Measurements from ENCODE around the gene CBFA2T2.

CBFA2T2 gene

GRCh38 chr20:33541797-33542196 is 51.9 kb downstream of the CBFA2T2 start:
- POLR2A ChIA-PET, result no interaction called here
- no peak for TF ChIP-seq CTCF (IDR thresholded peaks at IDR 0.05; ENCODE audit: control extremely low read depth, extremely low read depth, low read depth, missing control alignments)
- no peak for DNase-seq (ENCODE audit: extremely low spot score)
- CTCF ChIA-PET, result interaction anchor here (1.0 to 3.3 kb wide), 2 partner anchors 16 to 48 kb away, joined by 3 to 9 read pairs; no protein-coding TSS in a partner anchor

GRCh38 chr20:33545763-33546162 is 55.9 kb downstream of the CBFA2T2 start:
- CTCF ChIA-PET, result no interaction called here
- no peak for DNase-seq (ENCODE audit: extremely low spot score)
- POLR2A ChIA-PET, result no interaction called here
- no peak for TF ChIP-seq CTCF (IDR thresholded peaks at IDR 0.05; ENCODE audit: control extremely low read depth, extremely low read depth, low read depth, missing control alignments)

- no peak for TF ChIP-seq CTCF (IDR thresholded peaks at IDR 0.05; ENCODE audit: control extremely low read depth, extremely low read depth, low read depth, missing control alignments)
- ChIA-PET CTCF (interaction anchor here (1.0 to 1.2 kb wide), 2 partner anchors 12 to 40 kb away, joined by 3 to 4 read pairs; no protein-coding TSS in a partner anchor), POLR2A (no interaction called here)
- no peak for DNase-seq (ENCODE audit: extremely low spot score)
These were observed 59.5 kb downstream of the CBFA2T2 start for GRCh38 chr20:33549229-33549999.

GRCh38 chr20:33551778-33552177 is 61.9 kb downstream of the CBFA2T2 start:
- CTCF ChIA-PET, result interaction anchor here (0.7 to 1.3 kb wide), 3 partner anchors 11 to 66 kb away, joined by 3 read pairs; no protein-coding TSS in a partner anchor
- TF ChIP-seq CTCF (IDR thresholded peaks at IDR 0.05; ENCODE audit: control extremely low read depth, extremely low read depth, low read depth, missing control alignments), result no peak
- no peak for DNase-seq (ENCODE audit: extremely low spot score)
- POLR2A ChIA-PET, result no interaction called here

GRCh38 chr20:33552519-33552918 is 62.6 kb downstream of the CBFA2T2 start:
- no peak for TF ChIP-seq CTCF (IDR thresholded peaks at IDR 0.05; ENCODE audit: control extremely low read depth, extremely low read depth, low read depth, missing control alignments)
- ChIA-PET CTCF (interaction anchor here (1.0 to 1.3 kb wide), 3 partner anchors 9 to 16 kb away, joined by 3 to 4 read pairs (median 3); no protein-coding TSS in a partner anchor), POLR2A (no interaction called here)
- DNase-seq (ENCODE audit: extremely low spot score), result no peak

GRCh38 chr20:33553516-33553915 is 63.6 kb downstream of the CBFA2T2 start:
- DNase-seq (ENCODE audit: extremely low spot score), result no peak
- ChIA-PET CTCF (interaction anchor here (1.3 kb wide), 1 partner anchor 14 kb away, joined by 3 read pairs; no protein-coding TSS in a partner anchor), POLR2A (no interaction called here)
- no peak for TF ChIP-seq CTCF (IDR thresholded peaks at IDR 0.05; ENCODE audit: control extremely low read depth, extremely low read depth, low read depth, missing control alignments)

All from GM10248 (cell line).